Right lobe of liver (tissue), 6 donors: Measurements from ENCODE around the gene MGAT4D. TPM values are rescaled to one million over a fixed set of nuclear protein-coding genes. Genes with fewer than 3 reads are reported as not detected.
A peak's percentile ranks its signal among the peaks of the same experiment; 100 is the strongest.

Experiments
- ATAC-seq, 4 donors: fragments of 200-7000 bp; cut with Tn5 transposase; one replicate each; pipeline ENCODE4 v1.9.1; 2020; ENCODE audit warnings: mild to moderate bottlenecking in 4 of 4, moderate library complexity in 4 of 4
- DNase-seq, 3 donors: peaks; one replicate each; pipeline ENCODE4 v3.0.0-alpha.2; 2020
- H3K27ac ChIP-seq, 3 donors: fragments of 200-600 bp; one replicate each; pipeline ENCODE4 v1.8.0; 2022
- H3K27me3 ChIP-seq, 2 donors: fragments of 200-600 bp; one replicate each; pipeline ENCODE4 v1.8.0; 2022
- H3K36me3 ChIP-seq, 4 donors: fragments of 200-600 bp; sonication (generic) in 1 of 4; one replicate each; pipeline versions ENCODE4 v1.5.1 to v1.8.0; 2017 to 2022; ENCODE audit warnings: control low read depth in 1 of 4
- H3K4me1 ChIP-seq, 4 donors: fragments of 200-600 bp; sonication (generic) in 1 of 4; one replicate each; pipeline versions ENCODE4 v1.5.1 to v1.8.0; 2017 to 2022; ENCODE audit warnings: control low read depth in 1 of 4
- H3K4me3 ChIP-seq, 3 donors: fragments of 200-600 bp; one replicate each; pipeline ENCODE4 v1.8.0; 2022
- H3K9me3 ChIP-seq, 4 donors: fragments of 200-600 bp; sonication (generic) in 1 of 4; one replicate each; pipeline versions ENCODE4 v1.5.1 to v1.8.0; 2017 to 2022; ENCODE audit warnings: control low read depth in 1 of 4
- POLR2A ChIP-seq: fragments of 450-650 bp; IDR thresholded peaks from one replicate; pipeline ENCODE4 v1.6.1; 2017; ENCODE audit warnings: antibody characterized with exemption, mild to moderate bottlenecking
- WGBS: methylation state at CpG from one replicate; pipeline ENCODE4 v1.1.6; 2018; ENCODE audit warnings: low coverage, low lambda C conversion rate; ENCODE audit not compliant: insufficient coverage; ENCODE audit errors: missing lambda C conversion rate; 5-methylcytosine and 5-hydroxymethylcytosine counted together
- intact Hi-C, 2 donors: fragments of 100-400 bp; cut with DNase I; formaldehyde crosslinking; loops; one replicate each; pipeline versions ENCODE4 v1.11.2 to v1.14.1; 2022
- total RNA-seq, 6 experiments: library from RNA; depleted of rRNA in 2 of 6; stranded (reverse); fragments of >200 nt in 2 of 6; fragmentation: NEBNext Ultra II Directional in 3 of 6; extraction: Animal tissue kit (Norgen Biotek cat#: 25700) in 3 of 6; gene quantifications; one replicate each; pipeline versions ENCODE4 v1.1.0 to v1.2.4, GENCODE V29; 2016 to 2023
- TF ChIP-seq, protein P1 (sequence below), 4 donors: fragments of 200-600 bp in 3 of 4; fragments of 450-650 bp in 1 of 4; IDR thresholded peaks; one replicate each; pipeline versions ENCODE4 v1.5.1 to v1.8.0; 2016 to 2022; ENCODE audit warnings: antibody characterized with exemption in 4 of 4, mild to moderate bottlenecking in 2 of 4
- donor health status: DM: no; HTN: yes; CAD: no.
- donor health status: DM: no; HTN: no; CAD: no.
- donor health status: DM: no; HTN: no; CAD: no.
- donor health status: DM: no; HTN: yes; CAD: no.
- donor health status: DM: no; HTN: yes; CAD: no.

The MGAT4D gene
- total RNA-seq, 6 experiments from 2014 or later: not detected

DNA sequence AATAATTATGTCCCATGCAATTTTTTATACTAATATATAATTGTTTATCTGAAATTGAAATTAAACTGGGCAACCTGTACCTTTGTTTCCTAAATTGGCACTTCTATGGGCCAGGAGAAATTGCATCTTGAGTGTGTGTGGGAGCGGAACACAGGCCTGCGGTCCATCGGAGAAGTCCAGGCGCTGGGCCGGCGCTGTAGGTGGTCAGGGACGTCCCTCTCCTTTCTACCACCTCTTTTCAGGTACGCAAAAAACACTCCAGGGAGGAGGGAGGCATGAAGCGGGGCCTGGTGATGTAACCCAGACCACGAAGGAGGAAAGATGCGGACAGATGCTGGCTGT lies 717 bp downstream of the MGAT4D start:
- no peaks in the 10 kb centered on the region for H3K4me1 ChIP-seq
- H3K36me3 ChIP-seq: no peaks in the 10 kb centered on the region
- H3K4me3 ChIP-seq: no peak overlapping the region
- H3K9me3 ChIP-seq: no peaks in the 10 kb centered on the region
- no peak for TF ChIP-seq POLR2A
- TF ChIP-seq, protein P1, sequence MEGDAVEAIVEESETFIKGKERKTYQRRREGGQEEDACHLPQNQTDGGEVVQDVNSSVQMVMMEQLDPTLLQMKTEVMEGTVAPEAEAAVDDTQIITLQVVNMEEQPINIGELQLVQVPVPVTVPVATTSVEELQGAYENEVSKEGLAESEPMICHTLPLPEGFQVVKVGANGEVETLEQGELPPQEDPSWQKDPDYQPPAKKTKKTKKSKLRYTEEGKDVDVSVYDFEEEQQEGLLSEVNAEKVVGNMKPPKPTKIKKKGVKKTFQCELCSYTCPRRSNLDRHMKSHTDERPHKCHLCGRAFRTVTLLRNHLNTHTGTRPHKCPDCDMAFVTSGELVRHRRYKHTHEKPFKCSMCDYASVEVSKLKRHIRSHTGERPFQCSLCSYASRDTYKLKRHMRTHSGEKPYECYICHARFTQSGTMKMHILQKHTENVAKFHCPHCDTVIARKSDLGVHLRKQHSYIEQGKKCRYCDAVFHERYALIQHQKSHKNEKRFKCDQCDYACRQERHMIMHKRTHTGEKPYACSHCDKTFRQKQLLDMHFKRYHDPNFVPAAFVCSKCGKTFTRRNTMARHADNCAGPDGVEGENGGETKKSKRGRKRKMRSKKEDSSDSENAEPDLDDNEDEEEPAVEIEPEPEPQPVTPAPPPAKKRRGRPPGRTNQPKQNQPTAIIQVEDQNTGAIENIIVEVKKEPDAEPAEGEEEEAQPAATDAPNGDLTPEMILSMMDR (IDR thresholded peaks at IDR 0.05): no peak
- H3K27ac ChIP-seq: no peak overlapping the region
- no peak for DNase-seq
- ATAC-seq: no peak
- WGBS: 65% methylated on average over 11 of the region's 11 CpGs
- H3K27me3 ChIP-seq: peaks cover 7 to 22% of the 10 kb centered on the region in 2 donors
- intact Hi-C loops: no loop called here

DNA sequence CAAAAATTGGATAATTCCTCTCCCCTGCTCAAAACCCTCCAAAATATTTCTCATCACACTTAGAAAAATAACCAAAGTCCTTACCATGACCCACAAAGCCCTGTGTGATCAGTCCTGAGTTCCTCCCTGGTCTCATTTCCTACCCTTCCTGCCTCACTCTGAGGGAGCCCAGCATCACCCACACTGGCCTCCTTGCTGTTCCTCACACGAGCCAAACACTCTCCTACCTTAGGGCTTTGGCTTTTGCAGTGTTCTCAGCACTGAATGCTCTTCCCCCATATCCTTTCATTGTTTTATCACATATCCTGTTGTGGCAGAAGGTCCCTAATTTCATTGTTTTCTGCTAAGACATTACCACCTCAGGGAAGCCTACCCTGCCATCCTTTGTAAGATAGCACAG lies 12.2 kb downstream of the MGAT4D start:
- WGBS: 50% methylated on average over 1 of the region's 1 CpG
- no peak for ATAC-seq

GRCh38 chr4:140483445-140483844 lies 14.6 kb downstream of the MGAT4D start:
- H3K4me3 ChIP-seq: no peak overlapping the region
- no peak for ATAC-seq
- H3K4me1 ChIP-seq: no peaks in the 10 kb centered on the region
- H3K27ac ChIP-seq: no peak overlapping the region
- H3K27me3 ChIP-seq: no peaks in the 10 kb centered on the region
- no peak for DNase-seq
- no peaks in the 10 kb centered on the region for H3K9me3 ChIP-seq
- TF ChIP-seq, protein P1 (IDR thresholded peaks at IDR 0.05): no peak
- TF ChIP-seq POLR2A: no peak
- H3K36me3 ChIP-seq: no peaks in the 10 kb centered on the region
- intact Hi-C loops: no loop called here
- WGBS: 57% methylated on average over 4 of the region's 4 CpGs

More for the DNA sequence above, 12.2 kb downstream of the MGAT4D start:
- DNase-seq: no peak
- H3K9me3 ChIP-seq: no peaks in the 10 kb centered on the region
- no peaks in the 10 kb centered on the region for H3K36me3 ChIP-seq
- H3K27me3 ChIP-seq: no peaks in the 10 kb centered on the region
- no peaks in the 10 kb centered on the region for H3K4me1 ChIP-seq
- H3K27ac ChIP-seq: no peak overlapping the region
- no peak overlapping the region for H3K4me3 ChIP-seq
- intact Hi-C loops: no loop called here
- TF ChIP-seq POLR2A: no peak

GRCh38 chr4:140472156-140472555 lies 25.9 kb downstream of the MGAT4D start:
- Histone ChIP-seq H3K36me3 (no peaks in the 10 kb centered on the region), H3K4me3 (no peak overlapping the region), H3K27me3 (no peaks in the 10 kb centered on the region), H3K9me3 (no peaks in the 10 kb centered on the region), H3K4me1 (no peaks in the 10 kb centered on the region), H3K27ac (no peak overlapping the region)
- TF ChIP-seq, protein P1 (IDR thresholded peaks at IDR 0.05): no peak
- TF ChIP-seq POLR2A: no peak
- DNase-seq (no peak), ATAC-seq (no peak)
- intact Hi-C loops: no loop called here
- 82% methylated on average over 2 of the region's 2 CpGs for whole genome bisulfite sequencing

- H3K4me3 ChIP-seq: no peak overlapping the region
- intact Hi-C loops: no loop called here
- no peaks in the 10 kb centered on the region for H3K27me3 ChIP-seq
- WGBS: 78% methylated on average over 18 of the region's 27 CpGs
- H3K9me3 ChIP-seq: no peaks in the 10 kb centered on the region
- DNase-seq (peak in 1 of 3 donors; percentile 17), ATAC-seq (no peak)
- no peak overlapping the region for H3K27ac ChIP-seq
- no peaks in the 10 kb centered on the region for H3K36me3 ChIP-seq
- TF ChIP-seq, protein P1 (IDR thresholded peaks at IDR 0.05): no peak
- no peak for TF ChIP-seq POLR2A
- no peaks in the 10 kb centered on the region for H3K4me1 ChIP-seq
These were observed 28.0 kb downstream of the MGAT4D start for GRCh38 chr4:140469791-140470733.
